Measurements from ENCODE around the gene FGFR1OP2.

Gene FGFR1OP2

DNA sequence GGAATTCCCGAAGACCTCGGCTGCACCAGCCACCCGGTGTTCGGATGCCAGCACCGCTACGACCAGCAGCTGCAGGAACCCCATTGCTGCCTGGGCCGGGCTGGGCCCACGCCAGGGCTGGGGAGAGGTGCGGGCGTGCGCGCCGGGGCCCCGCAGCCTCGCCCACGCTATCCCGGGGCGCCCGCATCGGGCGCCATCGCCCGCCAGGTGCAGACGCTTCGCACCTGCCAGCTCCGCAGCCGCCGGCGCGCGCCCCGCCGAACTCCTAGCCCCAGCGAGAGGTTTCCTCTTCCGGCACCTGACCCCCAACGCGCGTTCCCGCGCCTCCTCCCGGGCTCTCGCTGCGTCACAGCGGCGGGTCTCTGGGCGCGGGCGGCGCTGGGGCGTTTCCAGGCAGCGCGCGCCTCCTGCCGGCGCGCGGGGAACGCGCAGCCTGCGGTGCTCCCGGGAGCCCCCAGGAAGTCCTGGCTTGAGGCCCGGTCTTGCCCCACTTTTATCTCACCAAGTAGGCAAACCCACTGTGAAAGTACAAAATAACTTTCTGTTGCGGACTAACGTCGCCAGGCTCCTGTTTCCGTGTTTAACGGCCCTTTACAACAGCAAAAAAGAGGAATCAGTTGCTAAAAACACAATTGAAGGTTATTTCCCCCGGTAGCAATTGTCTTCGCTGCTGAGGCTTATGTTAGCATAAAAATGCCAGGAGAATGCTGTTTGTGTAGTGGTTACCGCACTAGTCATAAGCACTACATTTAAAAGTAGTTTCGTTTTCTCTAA, 76.0 kb downstream of the FGFR1OP2 start, which contains the start of gene TM7SF3 (continued):
- TF ChIP-seq, protein P1, sequence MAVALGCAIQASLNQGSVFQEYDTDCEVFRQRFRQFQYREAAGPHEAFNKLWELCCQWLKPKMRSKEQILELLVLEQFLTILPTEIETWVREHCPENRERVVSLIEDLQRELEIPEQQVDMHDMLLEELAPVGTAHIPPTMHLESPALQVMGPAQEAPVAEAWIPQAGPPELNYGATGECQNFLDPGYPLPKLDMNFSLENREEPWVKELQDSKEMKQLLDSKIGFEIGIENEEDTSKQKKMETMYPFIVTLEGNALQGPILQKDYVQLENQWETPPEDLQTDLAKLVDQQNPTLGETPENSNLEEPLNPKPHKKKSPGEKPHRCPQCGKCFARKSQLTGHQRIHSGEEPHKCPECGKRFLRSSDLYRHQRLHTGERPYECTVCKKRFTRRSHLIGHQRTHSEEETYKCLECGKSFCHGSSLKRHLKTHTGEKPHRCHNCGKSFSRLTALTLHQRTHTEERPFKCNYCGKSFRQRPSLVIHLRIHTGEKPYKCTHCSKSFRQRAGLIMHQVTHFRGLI (tag by site-specific recombination; IDR thresholded peaks at IDR 0.05), result peak; percentile 84
- TF ChIP-seq ZNF660 (tag by site-specific recombination; IDR thresholded peaks at IDR 0.05), result peak; percentile 91
- no peak for TF ChIP-seq ZNF391 (tag by site-specific recombination; IDR thresholded peaks at IDR 0.05; ENCODE audit: borderline replicate concordance, low read depth)
- peak; percentile 76 for TF ChIP-seq KLF8 (tag by site-specific recombination; IDR thresholded peaks at IDR 0.05)
- TF ChIP-seq, protein P2, sequence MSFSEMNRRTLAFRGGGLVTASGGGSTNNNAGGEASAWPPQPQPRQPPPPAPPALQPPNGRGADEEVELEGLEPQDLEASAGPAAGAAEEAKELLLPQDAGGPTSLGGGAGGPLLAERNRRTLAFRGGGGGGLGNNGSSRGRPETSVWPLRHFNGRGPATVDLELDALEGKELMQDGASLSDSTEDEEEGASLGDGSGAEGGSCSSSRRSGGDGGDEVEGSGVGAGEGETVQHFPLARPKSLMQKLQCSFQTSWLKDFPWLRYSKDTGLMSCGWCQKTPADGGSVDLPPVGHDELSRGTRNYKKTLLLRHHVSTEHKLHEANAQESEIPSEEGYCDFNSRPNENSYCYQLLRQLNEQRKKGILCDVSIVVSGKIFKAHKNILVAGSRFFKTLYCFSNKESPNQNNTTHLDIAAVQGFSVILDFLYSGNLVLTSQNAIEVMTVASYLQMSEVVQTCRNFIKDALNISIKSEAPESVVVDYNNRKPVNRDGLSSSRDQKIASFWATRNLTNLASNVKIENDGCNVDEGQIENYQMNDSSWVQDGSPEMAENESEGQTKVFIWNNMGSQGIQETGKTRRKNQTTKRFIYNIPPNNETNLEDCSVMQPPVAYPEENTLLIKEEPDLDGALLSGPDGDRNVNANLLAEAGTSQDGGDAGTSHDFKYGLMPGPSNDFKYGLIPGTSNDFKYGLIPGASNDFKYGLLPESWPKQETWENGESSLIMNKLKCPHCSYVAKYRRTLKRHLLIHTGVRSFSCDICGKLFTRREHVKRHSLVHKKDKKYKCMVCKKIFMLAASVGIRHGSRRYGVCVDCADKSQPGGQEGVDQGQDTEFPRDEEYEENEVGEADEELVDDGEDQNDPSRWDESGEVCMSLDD (tag by site-specific recombination; IDR thresholded peaks at IDR 0.05), result no peak
- TF ChIP-seq, protein P3, sequence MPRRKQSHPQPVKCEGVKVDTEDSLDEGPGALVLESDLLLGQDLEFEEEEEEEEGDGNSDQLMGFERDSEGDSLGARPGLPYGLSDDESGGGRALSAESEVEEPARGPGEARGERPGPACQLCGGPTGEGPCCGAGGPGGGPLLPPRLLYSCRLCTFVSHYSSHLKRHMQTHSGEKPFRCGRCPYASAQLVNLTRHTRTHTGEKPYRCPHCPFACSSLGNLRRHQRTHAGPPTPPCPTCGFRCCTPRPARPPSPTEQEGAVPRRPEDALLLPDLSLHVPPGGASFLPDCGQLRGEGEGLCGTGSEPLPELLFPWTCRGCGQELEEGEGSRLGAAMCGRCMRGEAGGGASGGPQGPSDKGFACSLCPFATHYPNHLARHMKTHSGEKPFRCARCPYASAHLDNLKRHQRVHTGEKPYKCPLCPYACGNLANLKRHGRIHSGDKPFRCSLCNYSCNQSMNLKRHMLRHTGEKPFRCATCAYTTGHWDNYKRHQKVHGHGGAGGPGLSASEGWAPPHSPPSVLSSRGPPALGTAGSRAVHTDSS (tag by site-specific recombination; IDR thresholded peaks at IDR 0.05), result no peak

DNA sequence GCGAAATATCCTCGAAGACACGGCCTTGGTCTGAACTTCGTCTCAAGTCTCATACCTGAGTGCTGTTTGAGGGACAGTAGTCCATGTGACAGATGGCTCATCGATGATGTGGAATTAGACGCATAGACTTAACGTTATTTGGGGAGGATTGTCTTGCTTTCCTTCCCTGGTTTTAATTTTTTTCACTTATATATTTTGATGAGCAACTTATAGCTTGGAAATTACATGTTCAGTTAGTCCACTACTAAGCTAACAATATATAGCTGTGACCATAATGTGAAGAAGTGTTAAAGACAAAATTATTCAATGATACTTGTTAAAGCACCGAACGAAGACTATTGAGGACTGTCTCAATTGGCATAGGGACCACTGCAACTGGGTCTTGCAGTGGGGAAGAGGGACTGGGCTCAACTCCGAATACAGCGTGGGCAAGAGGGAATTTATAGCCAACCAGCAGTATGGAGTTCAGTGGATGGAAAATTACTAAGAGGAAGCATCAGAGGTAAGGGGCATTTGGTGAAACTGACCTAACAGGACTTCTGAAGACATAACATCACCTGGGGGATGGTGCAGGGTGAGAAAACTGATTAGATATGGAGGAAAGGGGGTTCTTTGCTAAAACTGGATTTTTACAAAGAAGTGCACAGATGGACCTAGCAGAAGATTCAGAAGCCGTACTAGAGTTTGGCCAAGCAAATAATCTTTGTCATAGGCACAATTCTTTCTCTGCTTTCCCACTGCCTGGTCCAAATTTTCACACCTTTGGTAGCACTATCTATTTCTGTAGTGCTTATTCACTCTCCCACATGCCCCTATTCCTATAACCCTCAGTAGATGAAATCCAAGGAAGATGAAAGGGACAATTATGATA, 76.8 kb downstream of the FGFR1OP2 start:
- Histone ChIP-seq H3K27ac (ENCODE audit: extremely low read depth, low read depth, low read length) (peak overlapping the region; percentile 47), H3K9me3 (ENCODE audit: control insufficient read depth, insufficient read depth, low read depth, low read length) (no peaks in the 10 kb centered on the region), H3K4me3 (ENCODE audit: low read depth, low read length) (no peak overlapping the region), H3K4me1 (ENCODE audit: control insufficient read depth, insufficient read depth, low read length) (peaks cover 3% of the 10 kb centered on the region; the same call in 1 of the 2 replicates), H3K36me3 (ENCODE audit: control insufficient read depth in 2 of 2, insufficient read depth in 1 of 2, low read length in 2 of 2) (no peaks in the 10 kb centered on the region)
- POLR2A ChIA-PET, result interaction anchor here (0.7 to 1.0 kb wide), 2 partner anchors 36 to 291 kb away, joined by 3 to 4 read pairs; no protein-coding TSS in a partner anchor
- CTCF ChIA-PET, result interaction anchor here (0.5 to 5.8 kb wide), 37 partner anchors 10 to 920 kb away, joined by 3 to 65 read pairs (median 3); no protein-coding TSS in a partner anchor
- TF ChIP-seq PRDM1 (tag by site-specific recombination; IDR thresholded peaks at IDR 0.05) (0 out of 2 replicates have a peak, but pooled peaks have one; percentile 33), ZNF596 (tag by site-specific recombination; IDR thresholded peaks at IDR 0.05) (no peak), ZNF664 (tag by site-specific recombination; IDR thresholded peaks at IDR 0.05) (peak; percentile 89), ZNF335 (tag by site-specific recombination; conservative IDR thresholded peaks at IDR 0.05) (peak; percentile 37)
- TF ChIP-seq, protein P3 (tag by site-specific recombination; IDR thresholded peaks at IDR 0.05), result no peak
- TF ChIP-seq, protein P4, sequence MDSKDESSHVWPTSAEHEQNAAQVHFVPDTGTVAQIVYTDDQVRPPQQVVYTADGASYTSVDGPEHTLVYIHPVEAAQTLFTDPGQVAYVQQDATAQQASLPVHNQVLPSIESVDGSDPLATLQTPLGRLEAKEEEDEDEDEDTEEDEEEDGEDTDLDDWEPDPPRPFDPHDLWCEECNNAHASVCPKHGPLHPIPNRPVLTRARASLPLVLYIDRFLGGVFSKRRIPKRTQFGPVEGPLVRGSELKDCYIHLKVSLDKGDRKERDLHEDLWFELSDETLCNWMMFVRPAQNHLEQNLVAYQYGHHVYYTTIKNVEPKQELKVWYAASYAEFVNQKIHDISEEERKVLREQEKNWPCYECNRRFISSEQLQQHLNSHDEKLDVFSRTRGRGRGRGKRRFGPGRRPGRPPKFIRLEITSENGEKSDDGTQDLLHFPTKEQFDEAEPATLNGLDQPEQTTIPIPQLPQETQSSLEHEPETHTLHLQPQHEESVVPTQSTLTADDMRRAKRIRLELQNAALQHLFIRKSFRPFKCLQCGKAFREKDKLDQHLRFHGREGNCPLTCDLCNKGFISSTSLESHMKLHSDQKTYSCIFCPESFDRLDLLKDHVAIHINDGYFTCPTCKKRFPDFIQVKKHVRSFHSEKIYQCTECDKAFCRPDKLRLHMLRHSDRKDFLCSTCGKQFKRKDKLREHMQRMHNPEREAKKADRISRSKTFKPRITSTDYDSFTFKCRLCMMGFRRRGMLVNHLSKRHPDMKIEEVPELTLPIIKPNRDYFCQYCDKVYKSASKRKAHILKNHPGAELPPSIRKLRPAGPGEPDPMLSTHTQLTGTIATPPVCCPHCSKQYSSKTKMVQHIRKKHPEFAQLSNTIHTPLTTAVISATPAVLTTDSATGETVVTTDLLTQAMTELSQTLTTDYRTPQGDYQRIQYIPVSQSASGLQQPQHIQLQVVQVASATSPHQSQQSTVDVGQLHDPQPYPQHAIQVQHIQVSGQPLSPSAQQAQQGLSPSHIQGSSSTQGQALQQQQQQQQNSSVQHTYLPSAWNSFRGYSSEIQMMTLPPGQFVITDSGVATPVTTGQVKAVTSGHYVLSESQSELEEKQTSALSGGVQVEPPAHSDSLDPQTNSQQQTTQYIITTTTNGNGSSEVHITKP (tag by site-specific recombination; IDR thresholded peaks at IDR 0.05), result 0 out of 2 replicates have a peak, but pooled peaks have one; percentile 15
